Brain microvascular endothelial cell (primary cell): Measurements from ENCODE around the gene ZNF3.
A peak's percentile ranks its signal among the peaks of the same experiment; 100 is the strongest.

Experiments used
- DNase-seq: peaks from one replicate; pipeline ENCODE4 v3.0.0-alpha.2; 2020
- H3K27ac ChIP-seq: fragments of 250-450 bp; sonication (Bioruptor Pico); 2 replicates; pipeline ENCODE4 v1.5.1; 2020; ENCODE audit warnings: mild to moderate bottlenecking, moderate library complexity
- H3K27me3 ChIP-seq: fragments of 250-450 bp; sonication (Bioruptor Pico); replicated peaks from 2 replicates; pipeline ENCODE4 v1.5.1; 2020; ENCODE audit warnings: mild to moderate bottlenecking
- H3K36me3 ChIP-seq: fragments of 250-450 bp; sonication (Bioruptor Pico); replicated peaks from 2 replicates; pipeline ENCODE4 v1.5.1; 2020; ENCODE audit warnings: mild to moderate bottlenecking
- H3K4me3 ChIP-seq: 2 replicates; pipeline ENCODE4 v1.5.1; 2011; ENCODE audit warnings: low read depth, mild to moderate bottlenecking, control low read depth, low read length, moderate library complexity
- in situ Hi-C: cut with HindIII; loops from 2 replicates; pipeline ENCODE4 v1.10.0; 2017; ENCODE audit warnings: low sequenced_read_pairs, low pct_ligation_motif_present
- TF ChIP-seq, protein P1 (sequence below): IDR thresholded peaks from 2 replicates; pipeline ENCODE4 v1.5.1; 2011; ENCODE audit warnings: low read depth, mild to moderate bottlenecking, moderate library complexity, low read length, control low read depth, inconsistent platforms; ENCODE audit errors: missing control alignments

The ZNF3 gene

DNA sequence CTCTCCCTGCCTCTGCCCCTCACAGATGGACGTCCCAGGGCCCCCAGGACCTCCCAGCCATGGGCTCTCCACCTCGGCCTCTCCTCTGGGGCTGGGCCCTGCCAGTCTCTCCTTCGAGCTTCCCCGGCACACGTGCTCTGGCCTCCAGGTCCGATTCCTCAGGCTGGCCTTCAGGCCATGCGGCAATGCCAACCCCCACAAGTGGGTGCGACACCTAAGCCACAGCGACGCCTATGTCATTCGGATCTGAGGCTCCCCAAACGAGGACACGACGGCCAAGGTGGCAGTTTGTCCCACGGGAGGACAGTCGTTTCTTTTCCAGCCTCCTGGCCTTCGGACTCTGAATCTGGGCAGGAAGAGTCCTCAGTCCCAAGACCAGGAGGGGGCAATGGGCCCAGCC lies 25.1 kb upstream of the ZNF3 start:
- Histone ChIP-seq H3K36me3 (peaks cover 29% of the 10 kb centered on the region), H3K27me3 (no peaks in the 10 kb centered on the region), H3K27ac (no peak overlapping the region), H3K4me3 (no peak overlapping the region)
- in situ Hi-C loops: no loop called here
- DNase-seq: no peak
- TF ChIP-seq, protein P1, sequence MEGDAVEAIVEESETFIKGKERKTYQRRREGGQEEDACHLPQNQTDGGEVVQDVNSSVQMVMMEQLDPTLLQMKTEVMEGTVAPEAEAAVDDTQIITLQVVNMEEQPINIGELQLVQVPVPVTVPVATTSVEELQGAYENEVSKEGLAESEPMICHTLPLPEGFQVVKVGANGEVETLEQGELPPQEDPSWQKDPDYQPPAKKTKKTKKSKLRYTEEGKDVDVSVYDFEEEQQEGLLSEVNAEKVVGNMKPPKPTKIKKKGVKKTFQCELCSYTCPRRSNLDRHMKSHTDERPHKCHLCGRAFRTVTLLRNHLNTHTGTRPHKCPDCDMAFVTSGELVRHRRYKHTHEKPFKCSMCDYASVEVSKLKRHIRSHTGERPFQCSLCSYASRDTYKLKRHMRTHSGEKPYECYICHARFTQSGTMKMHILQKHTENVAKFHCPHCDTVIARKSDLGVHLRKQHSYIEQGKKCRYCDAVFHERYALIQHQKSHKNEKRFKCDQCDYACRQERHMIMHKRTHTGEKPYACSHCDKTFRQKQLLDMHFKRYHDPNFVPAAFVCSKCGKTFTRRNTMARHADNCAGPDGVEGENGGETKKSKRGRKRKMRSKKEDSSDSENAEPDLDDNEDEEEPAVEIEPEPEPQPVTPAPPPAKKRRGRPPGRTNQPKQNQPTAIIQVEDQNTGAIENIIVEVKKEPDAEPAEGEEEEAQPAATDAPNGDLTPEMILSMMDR: no peak

DNA sequence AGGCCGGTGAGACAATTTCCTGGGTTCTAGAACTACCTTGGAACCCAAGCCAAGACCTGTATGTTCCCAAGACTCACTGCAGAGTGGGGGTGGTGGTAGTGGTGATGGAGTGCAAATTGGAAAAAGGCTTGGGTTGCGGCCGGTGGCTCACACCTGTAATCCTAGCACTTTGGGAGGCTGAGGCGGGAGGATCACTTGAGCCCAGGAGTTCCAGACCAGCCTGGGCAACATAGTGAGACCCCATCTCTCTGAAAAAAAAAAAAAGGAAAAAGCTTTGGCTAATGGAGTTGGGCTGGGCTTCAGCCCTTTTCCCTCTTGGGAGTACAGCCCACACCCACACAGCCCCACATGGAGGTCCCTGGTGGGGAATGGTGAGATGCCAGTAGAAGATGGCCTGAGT lies 24.0 kb upstream of the ZNF3 start:
- DNase-seq: no peak
- in situ Hi-C loops: no loop called here

DNA sequence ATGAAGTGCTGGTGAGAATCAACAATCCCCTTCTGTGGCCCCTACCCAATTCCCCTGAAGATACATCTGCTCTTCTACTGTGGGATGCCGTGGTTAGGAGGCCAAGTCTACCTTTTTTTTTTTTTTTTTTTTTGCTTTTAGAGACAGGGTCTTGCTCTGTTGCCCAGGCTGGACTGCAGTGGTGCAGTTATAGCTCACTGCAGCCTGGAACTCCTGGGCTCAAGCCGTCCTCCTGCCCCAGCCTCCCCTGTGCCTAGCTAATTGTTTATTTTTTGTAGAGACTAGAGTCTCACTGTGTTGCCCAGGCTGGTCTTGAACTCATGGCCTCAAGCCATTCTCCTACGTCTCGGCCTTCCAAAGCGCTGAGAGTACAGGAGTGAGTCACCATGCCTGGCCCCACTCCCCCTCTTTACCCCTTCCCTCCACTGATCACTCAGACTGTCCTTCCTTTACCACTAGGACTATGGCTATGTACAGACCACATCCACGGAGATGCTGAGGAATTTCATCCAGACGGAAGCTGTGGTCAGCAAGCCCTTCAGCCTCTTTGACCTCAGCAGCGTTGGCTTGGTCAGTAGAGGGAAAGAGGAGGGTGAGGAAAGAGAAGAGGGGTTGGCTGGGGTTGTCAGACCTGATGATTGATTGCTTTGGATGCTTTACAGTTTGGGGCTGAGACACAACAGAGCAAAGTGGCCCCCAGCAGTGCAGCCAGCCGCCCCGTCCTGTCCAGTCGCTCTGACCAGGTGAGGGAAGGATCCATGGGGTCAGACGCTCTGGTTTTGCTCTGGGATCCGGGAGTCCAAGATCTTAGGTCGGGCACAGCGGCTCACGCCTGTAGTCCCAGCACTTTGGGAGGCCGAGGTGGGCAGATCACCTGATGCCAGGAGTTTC lies 21.7 kb upstream of the ZNF3 start:
- Histone ChIP-seq H3K27ac (peak overlapping the region; percentile 40), H3K4me3 (peak overlapping the region; percentile 81), H3K27me3 (no peaks in the 10 kb centered on the region), H3K36me3 (peaks cover 24% of the 10 kb centered on the region)
- DNase-seq: peak; percentile 89
- TF ChIP-seq, protein P1: peak; percentile 14
- in situ Hi-C loops: no loop called here

More for the DNA sequence above, 24.0 kb upstream of the ZNF3 start:
- Histone ChIP-seq H3K27ac (no peak overlapping the region), H3K4me3 (no peak overlapping the region), H3K27me3 (no peaks in the 10 kb centered on the region), H3K36me3 (peaks cover 21% of the 10 kb centered on the region)
- TF ChIP-seq, protein P1: no peak

DNA sequence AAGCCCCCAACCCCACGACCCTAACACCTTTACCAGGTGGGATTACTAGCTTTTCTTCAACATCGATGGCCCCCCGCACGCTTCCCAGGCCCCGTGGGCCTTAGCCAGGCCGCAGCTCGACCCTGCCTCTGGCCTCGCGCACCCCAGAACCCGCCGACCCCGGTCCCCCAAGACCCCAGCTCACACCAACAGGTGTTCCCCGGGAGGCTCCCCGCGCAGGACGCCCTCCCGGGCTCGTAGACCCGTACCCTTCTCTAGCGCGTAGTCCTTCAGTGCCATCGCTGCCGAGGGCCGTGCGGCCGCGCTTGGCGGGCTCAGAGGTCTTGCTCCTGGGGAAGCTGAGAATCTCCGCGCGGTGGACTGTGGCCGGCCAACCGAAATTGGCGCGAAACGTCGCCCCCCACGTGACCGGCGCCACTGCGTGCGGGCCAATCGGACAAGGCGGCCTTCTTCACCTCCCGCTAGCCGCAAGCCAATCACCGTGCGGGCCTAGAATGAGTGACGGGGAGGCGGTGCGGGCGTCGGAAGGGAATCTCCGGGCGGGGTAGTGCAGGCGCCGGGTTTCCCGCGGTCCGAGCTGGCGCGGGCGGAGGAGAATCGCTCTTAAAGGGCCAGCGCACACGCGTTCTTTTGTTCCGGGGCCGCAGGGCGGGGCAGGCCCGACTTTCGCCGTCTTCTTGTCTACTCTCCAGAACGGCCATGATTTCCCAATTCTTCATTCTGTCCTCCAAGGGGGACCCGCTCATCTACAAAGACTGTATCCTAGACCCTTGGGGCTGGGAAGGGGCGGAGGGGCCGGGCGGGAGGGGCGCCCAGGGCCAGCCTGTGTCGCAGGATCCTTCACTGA lies 19.7 kb upstream of the ZNF3 start, which contains the start of the genes AP4M1 and MCM7:
AP4M1 (plus strand) TSS at position 628 of the 847 bp plus-strand sequence; CDS start at position 700, 72 bp downstream.
MCM7 (minus strand) TSS at position 382 of the 847 bp plus-strand sequence; CDS start at position 279, 103 bp downstream.
- in situ Hi-C loops: no loop called here
- TF ChIP-seq, protein P1: no peak
- Histone ChIP-seq H3K27me3 (no peaks in the 10 kb centered on the region), H3K36me3 (peaks cover 34% of the 10 kb centered on the region), H3K4me3 (peak within 1 kb of the TSS; percentile 81), H3K27ac (peak within 1 kb of the TSS; percentile 93)
- DNase-seq: peak; percentile 98

DNA sequence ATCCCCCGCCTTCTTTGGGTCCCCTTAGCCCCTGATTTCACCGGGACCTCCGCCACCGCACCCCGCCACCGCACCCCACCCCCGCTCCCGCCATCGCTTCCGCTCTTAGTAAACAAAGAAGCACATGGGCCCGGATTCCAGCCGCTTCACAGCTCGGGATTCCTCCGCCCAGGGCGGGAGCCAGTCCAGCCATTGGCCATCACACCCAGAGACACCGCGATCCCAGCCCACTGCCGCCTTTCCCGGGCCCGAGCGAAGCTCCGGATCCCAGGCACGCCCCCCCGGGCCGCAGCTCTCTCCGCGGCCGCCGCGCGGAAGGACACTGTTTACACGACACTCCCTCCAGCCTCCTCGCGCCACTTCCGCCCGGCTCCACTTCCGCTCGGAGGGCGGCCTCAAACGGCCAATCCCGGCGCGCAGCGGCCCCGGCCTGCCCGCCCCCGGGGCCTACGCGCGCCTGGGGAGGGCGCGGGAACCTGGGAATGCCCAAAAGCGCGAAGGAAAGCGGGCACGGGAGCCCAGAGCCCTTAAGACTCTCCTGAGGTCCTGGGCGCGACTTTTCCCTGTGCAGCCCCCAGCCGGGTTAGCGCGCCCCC lies 19.0 kb upstream of the ZNF3 start:
- Histone ChIP-seq H3K27ac (peak overlapping the region; percentile 93), H3K36me3 (peaks cover 41% of the 10 kb centered on the region), H3K4me3 (peak overlapping the region; percentile 81), H3K27me3 (no peaks in the 10 kb centered on the region)
- in situ Hi-C loops: no loop called here
- DNase-seq: peak; percentile 97
- TF ChIP-seq, protein P1: no peak
